SK-N-SH (cell line): ENCODE measurements around the gene EFHD2. TPM values are rescaled to one million over a fixed set of nuclear protein-coding genes. Genes with fewer than 3 reads are reported as not detected.

Source experiments
- CTCF ChIA-PET: fragments of 300-600, 350-600 bp; formaldehyde crosslinking; extraction: SDS; loops from one replicate; lab custom pipeline; 2021; lab: Yijun Ruan, JAX
- POLR2A ChIA-PET: fragments of 350-600 bp; sonication (Branson Sonifier 250); formaldehyde crosslinking; extraction: SDS; loops from one replicate; lab custom pipeline; 2020; ENCODE audit warnings: antibody characterized with exemption, inconsistent platforms; lab: Yijun Ruan, JAX
- DNase-seq: peaks from one replicate; pipeline ENCODE4 v3.0.0; 2012
- H2AFZ ChIP-seq: fragments of 200-600 bp; sonication (generic); 2 replicates; pipeline ENCODE4 v1.8.1; 2016; ENCODE audit warnings: antibody characterized with exemption, mild to moderate bottlenecking, low read depth
- H3F3A ChIP-seq: fragments of 200-600 bp; sonication (generic); replicated peaks from 2 replicates; pipeline ENCODE3; 2016; ENCODE audit warnings: antibody characterized with exemption, mild to moderate bottlenecking; ENCODE audit not compliant: insufficient read depth
- H3K27ac ChIP-seq, 2 experiments: fragments of 200-500 bp in 1 of 2; fragments of 200-600 bp in 1 of 2; sonication (Bioruptor generic) in 1 of 2; sonication (generic), shearing (Covaris generic) in 1 of 2; 2 replicates each; pipeline versions ENCODE4 v1.5.1 to v1.6.1; 2014 to 2016; ENCODE audit warnings: low read depth in 2 of 2, inconsistent platforms in 1 of 2, low read length in 1 of 2, mild to moderate bottlenecking in 1 of 2, mixed read lengths in 1 of 2
- H3K27me3 ChIP-seq: fragments of 200-600 bp; sonication (generic), shearing (Covaris generic); 2 replicates; pipeline ENCODE4 v1.6.1; 2016; ENCODE audit warnings: mixed run types; ENCODE audit not compliant: insufficient read depth
- H3K36me3 ChIP-seq, 2 experiments: fragments of 200-500 bp in 1 of 2; fragments of 200-600 bp in 1 of 2; sonication (Bioruptor generic) in 1 of 2; sonication (generic) in 1 of 2; replicated peaks in 1 of 2; 2 replicates each; pipeline versions ENCODE3 to v1.5.1; 2014 to 2016; ENCODE audit warnings: low read length in 1 of 2, mild to moderate bottlenecking in 1 of 2; ENCODE audit not compliant: insufficient read depth in 2 of 2, control insufficient read depth in 1 of 2
- H3K4me1 ChIP-seq, 2 experiments: fragments of 200-500 bp in 1 of 2; fragments of 200-600 bp in 1 of 2; sonication (Bioruptor generic) in 1 of 2; sonication (generic), shearing (Covaris generic) in 1 of 2; 2 replicates each; pipeline versions ENCODE4 v1.5.1 to v1.6.1; 2014 to 2016; ENCODE audit warnings: low read depth in 1 of 2, low read length in 1 of 2, mixed run types in 1 of 2; ENCODE audit not compliant: insufficient read depth in 2 of 2, control insufficient read depth in 1 of 2
- H3K4me2 ChIP-seq: fragments of 200-600 bp; sonication (generic), shearing (Covaris generic); 2 replicates; pipeline ENCODE4 v1.6.1; 2017; ENCODE audit warnings: mixed run types
- H3K4me3 ChIP-seq, 2 experiments: fragments of 200-500 bp in 1 of 2; fragments of 200-600 bp in 1 of 2; sonication (Bioruptor generic) in 1 of 2; sonication (generic), shearing (Covaris generic) in 1 of 2; 2 replicates each; pipeline versions ENCODE4 v1.5.1 to v1.8.1; 2014 to 2016; ENCODE audit warnings: low read depth in 2 of 2, inconsistent platforms in 1 of 2, low read length in 1 of 2, mild to moderate bottlenecking in 1 of 2, mixed read lengths in 1 of 2, moderate library complexity in 1 of 2
- H3K79me2 ChIP-seq: fragments of 200-600 bp; sonication (generic); 2 replicates; pipeline ENCODE4 v1.8.1; 2017; ENCODE audit warnings: mild to moderate bottlenecking; ENCODE audit not compliant: insufficient read depth
- H3K9ac ChIP-seq: fragments of 200-600 bp; sonication (generic); 2 replicates; pipeline ENCODE4 v1.6.1; 2017; ENCODE audit warnings: mixed run types
- H3K9me2 ChIP-seq: fragments of 200-600 bp; sonication (generic); 2 replicates; pipeline ENCODE4 v1.6.1; 2017; ENCODE audit warnings: mixed run types
- H3K9me3 ChIP-seq: fragments of 200-600 bp; sonication (generic); 2 replicates; pipeline ENCODE4 v1.6.1; 2017; ENCODE audit warnings: mixed run types, mild to moderate bottlenecking, moderate library complexity
- H4K20me1 ChIP-seq: fragments of 200-600 bp; sonication (generic); 2 replicates; pipeline ENCODE4 v1.6.1; 2017; ENCODE audit warnings: mild to moderate bottlenecking, mixed run types; ENCODE audit not compliant: insufficient read depth
- ELF1 ChIP-seq: IDR thresholded peaks from 2 replicates; pipeline ENCODE4 v1.4.0; 2012
- EP300 ChIP-seq, 2 experiments: IDR thresholded peaks; 2 replicates each; pipeline versions ENCODE4 v1.4.0 to v1.6.1; 2012; ENCODE audit warnings: borderline replicate concordance in 1 of 2, low read depth in 1 of 2, low read length in 1 of 2
- FOSL2 ChIP-seq: IDR thresholded peaks from 2 replicates; pipeline ENCODE4 v1.4.0; 2012; ENCODE audit warnings: low read depth, mild to moderate bottlenecking, moderate library complexity, borderline replicate concordance
- FOXJ3 ChIP-seq: sonication (generic); formaldehyde crosslinking; IDR thresholded peaks from 2 replicates; pipeline ENCODE4 v1.5.1; 2020; ENCODE audit warnings: mild to moderate bottlenecking, missing genetic modification reagents
- MXI1 ChIP-seq: IDR thresholded peaks from 2 replicates; pipeline ENCODE4 v1.6.1; 2012; ENCODE audit warnings: mild to moderate bottlenecking, low read depth, low read length, improper control_type of control experiment
- NRF1 ChIP-seq: IDR thresholded peaks from 2 replicates; pipeline ENCODE4 v1.6.1; 2012; ENCODE audit warnings: low read depth, mild to moderate bottlenecking, low read length
- POLR2AphosphoS5 ChIP-seq: IDR thresholded peaks from 2 replicates; pipeline ENCODE4 v1.6.1; 2012; ENCODE audit warnings: low read depth, low read length
- RFX5 ChIP-seq: IDR thresholded peaks from 2 replicates; pipeline ENCODE4 v1.6.1; 2012; ENCODE audit warnings: mild to moderate bottlenecking, improper control_type of control experiment, low read length
- SIN3A ChIP-seq: IDR thresholded peaks from 2 replicates; pipeline ENCODE4 v1.6.1; 2012; ENCODE audit warnings: low read depth, mild to moderate bottlenecking, low read length, moderate library complexity, borderline replicate concordance
- WGBS: methylation state at CpG from one replicate; pipeline ENCODE4 v1.1.6; 2017; ENCODE audit warnings: low lambda C conversion rate; 5-methylcytosine and 5-hydroxymethylcytosine counted together
- polyA plus RNA-seq, 3 experiments: library from polyadenylated mRNA; depleted of rRNA; stranded (reverse); fragments of >200 nt; gene quantifications; 2 replicates each; pipeline ENCODE4 v1.2.3, GENCODE V29; 2012
- TF ChIP-seq, protein P1 (sequence below): IDR thresholded peaks from 2 replicates; pipeline ENCODE4 v1.4.0; 2012; ENCODE audit warnings: low read depth
- TF ChIP-seq, protein P2 (sequence below): fragments of 150-350 bp; IDR thresholded peaks from 2 replicates; pipeline ENCODE4 v1.6.1; 2016; ENCODE audit warnings: mild to moderate bottlenecking, low read depth, low read length
- TF ChIP-seq, protein P3 (sequence below): IDR thresholded peaks from 2 replicates; pipeline ENCODE4 v1.4.0; 2012; ENCODE audit warnings: low read depth, borderline replicate concordance

The EFHD2 gene
- polyA plus RNA-seq, 1 of the 3 experiments (the other 2 are of a cell fraction) = 59.8 TPM

DNA sequence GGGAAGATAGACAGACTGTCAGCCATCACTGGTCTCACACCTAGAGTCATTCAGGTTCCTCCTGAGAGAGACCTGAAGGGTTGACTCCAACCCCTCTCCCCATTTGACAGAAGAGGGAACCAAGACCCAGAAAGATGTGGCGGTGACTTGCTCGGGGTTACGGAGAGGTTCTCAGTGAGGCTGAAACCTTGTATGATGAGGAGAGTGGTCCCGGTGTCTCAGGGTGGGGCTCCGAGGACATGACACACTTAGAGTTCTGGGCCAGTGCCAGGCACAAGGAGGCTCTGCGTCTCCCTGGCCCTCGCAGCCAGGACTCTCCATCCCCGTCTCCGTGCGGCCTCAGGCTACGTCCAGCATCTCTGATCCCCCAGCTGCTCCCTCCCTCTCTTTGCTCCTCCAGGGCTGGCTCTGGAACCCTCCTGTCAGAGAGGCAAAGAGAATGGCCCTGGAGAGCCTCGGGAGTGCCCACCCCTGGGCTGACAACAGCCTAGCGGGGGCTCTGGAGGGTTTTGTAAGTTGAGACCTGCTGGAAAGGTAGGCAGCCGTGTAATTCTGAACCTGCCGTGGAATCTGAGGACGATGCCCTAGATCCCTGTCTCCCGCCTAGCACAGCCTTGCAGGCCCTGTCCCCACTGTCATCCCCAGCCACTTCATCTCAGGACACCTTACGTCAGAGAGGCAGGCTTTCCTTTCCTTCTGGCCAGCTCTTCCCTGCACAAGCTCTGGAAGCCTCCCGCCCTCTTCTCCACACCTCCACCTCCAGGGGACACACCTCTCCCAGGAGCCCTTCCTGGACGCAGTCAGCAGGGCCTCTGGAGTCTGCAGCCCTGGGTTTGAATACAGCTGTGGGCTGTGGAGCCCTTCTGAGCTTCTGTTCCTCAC is 4.1 kb downstream of the EFHD2 start:
- Histone ChIP-seq H3K4me2 (no peak overlapping the region), H3K36me3 (peaks cover 0 to 4% of the 10 kb centered on the region in 2 experiments), H3K9me3 (no peaks in the 10 kb centered on the region), H3K79me2 (peaks cover 78% of the 10 kb centered on the region), H3F3A (peaks cover 31% of the 10 kb centered on the region), H3K27me3 (no peaks in the 10 kb centered on the region), H2AFZ (no peak overlapping the region), H3K9ac (no peak overlapping the region), H3K4me1 (peaks cover 31 to 35% of the 10 kb centered on the region in 2 experiments; a peak in 3 of 4 replicates), H3K27ac (no peak overlapping the region), H4K20me1 (peaks cover 34% of the 10 kb centered on the region), H3K4me3 (no peak overlapping the region), H3K9me2 (no peaks in the 10 kb centered on the region)
- CTCF ChIA-PET = interaction anchor here (0.5 to 1.5 kb wide), 3 partner anchors 10 to 90 kb away, joined by 3 to 8 read pairs (median 3); no protein-coding TSS in a partner anchor
- DNase-seq = no peak
- no peak for TF ChIP-seq ELF1
- no peak for TF ChIP-seq NRF1
- no peak for TF ChIP-seq MXI1
- TF ChIP-seq POLR2AphosphoS5 = no peak
- TF ChIP-seq, protein P1, sequence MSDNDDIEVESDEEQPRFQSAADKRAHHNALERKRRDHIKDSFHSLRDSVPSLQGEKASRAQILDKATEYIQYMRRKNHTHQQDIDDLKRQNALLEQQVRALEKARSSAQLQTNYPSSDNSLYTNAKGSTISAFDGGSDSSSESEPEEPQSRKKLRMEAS = no peak
- TF ChIP-seq, protein P2, sequence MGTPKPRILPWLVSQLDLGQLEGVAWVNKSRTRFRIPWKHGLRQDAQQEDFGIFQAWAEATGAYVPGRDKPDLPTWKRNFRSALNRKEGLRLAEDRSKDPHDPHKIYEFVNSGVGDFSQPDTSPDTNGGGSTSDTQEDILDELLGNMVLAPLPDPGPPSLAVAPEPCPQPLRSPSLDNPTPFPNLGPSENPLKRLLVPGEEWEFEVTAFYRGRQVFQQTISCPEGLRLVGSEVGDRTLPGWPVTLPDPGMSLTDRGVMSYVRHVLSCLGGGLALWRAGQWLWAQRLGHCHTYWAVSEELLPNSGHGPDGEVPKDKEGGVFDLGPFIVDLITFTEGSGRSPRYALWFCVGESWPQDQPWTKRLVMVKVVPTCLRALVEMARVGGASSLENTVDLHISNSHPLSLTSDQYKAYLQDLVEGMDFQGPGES = no peak
- POLR2A ChIA-PET = no interaction called here
- WGBS = 89% methylated on average over 15 of the region's 20 CpGs

DNA sequence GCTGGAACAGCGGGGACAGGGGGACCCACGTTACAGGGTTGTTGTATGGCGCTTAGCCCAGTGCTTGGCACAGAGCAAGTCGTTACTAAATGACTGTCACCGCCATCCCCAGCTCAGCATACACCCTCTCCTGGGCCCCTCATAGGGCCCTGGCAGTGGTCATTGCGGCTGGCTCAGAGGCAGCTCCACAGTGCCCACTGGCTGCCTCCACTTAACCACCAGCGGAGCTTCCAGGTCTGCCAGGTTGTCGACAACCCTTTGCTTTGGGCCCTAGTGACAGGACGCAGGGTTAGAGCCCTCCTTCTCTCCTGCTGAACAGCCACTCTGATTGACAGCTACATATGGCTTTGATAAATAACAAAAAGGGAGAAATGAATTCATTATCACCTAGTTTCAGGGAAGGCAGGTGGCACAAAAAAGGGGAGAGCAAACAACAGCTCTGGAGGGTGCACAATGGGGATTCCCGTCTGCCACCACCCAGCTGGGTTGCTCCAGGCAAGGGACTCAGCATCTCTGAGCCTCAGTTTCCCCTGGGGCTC is 4.8 kb downstream of the EFHD2 start:
- TF ChIP-seq NRF1 (no peak), SIN3A (no peak), RFX5 (no peak), FOXJ3 (CRISPR knock-in tag) (no peak), FOSL2 (no peak), ELF1 (no peak), EP300 (IDR thresholded peaks at IDR 0.05; ENCODE audit: borderline replicate concordance in 1 of 2, low read depth in 1 of 2, low read length in 1 of 2) (no peak)
- TF ChIP-seq, protein P1 = no peak
- TF ChIP-seq, protein P3, sequence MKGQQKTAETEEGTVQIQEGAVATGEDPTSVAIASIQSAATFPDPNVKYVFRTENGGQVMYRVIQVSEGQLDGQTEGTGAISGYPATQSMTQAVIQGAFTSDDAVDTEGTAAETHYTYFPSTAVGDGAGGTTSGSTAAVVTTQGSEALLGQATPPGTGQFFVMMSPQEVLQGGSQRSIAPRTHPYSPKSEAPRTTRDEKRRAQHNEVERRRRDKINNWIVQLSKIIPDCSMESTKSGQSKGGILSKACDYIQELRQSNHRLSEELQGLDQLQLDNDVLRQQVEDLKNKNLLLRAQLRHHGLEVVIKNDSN = no peak
- Histone ChIP-seq H2AFZ (no peak overlapping the region), H3K36me3 (peaks cover 0 to 4% of the 10 kb centered on the region in 2 experiments), H3K4me3 (no peak overlapping the region), H3K27me3 (no peaks in the 10 kb centered on the region), H3F3A (peaks cover 28% of the 10 kb centered on the region), H3K27ac (peak overlapping the region in 1 of 2 experiments; percentile 87; a peak in 1 of 4 replicates), H3K9me2 (no peaks in the 10 kb centered on the region), H3K4me2 (no peak overlapping the region), H3K9me3 (no peaks in the 10 kb centered on the region), H3K79me2 (peaks cover 85% of the 10 kb centered on the region), H3K4me1 (peaks cover 33 to 34% of the 10 kb centered on the region in 2 experiments; a peak in 3 of 4 replicates), H3K9ac (no peak overlapping the region), H4K20me1 (peaks cover 41% of the 10 kb centered on the region)
- ChIA-PET POLR2A (no interaction called here), CTCF (interaction anchor here (1.0 to 1.5 kb wide), 2 partner anchors 11 to 91 kb away, joined by 3 to 8 read pairs; no protein-coding TSS in a partner anchor)
- DNase-seq = no peak
- WGBS = 95% methylated on average over 9 of the region's 10 CpGs
